Endothelial cell of umbilical vein (primary cell): ENCODE measurements around the gene SLC19A1. TPM values are rescaled to one million over a fixed set of nuclear protein-coding genes. Genes with fewer than 3 reads are reported as not detected.

Source experiments
- BruUV-seq: library from RNA; stranded (reverse); fragments of 400-500 nt; replicated peaks from 2 replicates; lab custom pipeline; 2021; lab: Mats Ljungman, UMichigan
- CTCF ChIA-PET: fragments of 300-600, 350-600 bp; sonication (Branson Sonifier 250); formaldehyde crosslinking; loops from one replicate; lab custom pipeline; 2021; ENCODE audit warnings: antibody characterized with exemption, inconsistent platforms; lab: Charles Lee
- POLR2A ChIA-PET: fragments of 300-600, 350-600 bp; sonication (Branson Sonifier 250); formaldehyde crosslinking; loops from one replicate; lab custom pipeline; 2021; ENCODE audit warnings: antibody characterized with exemption, inconsistent platforms; lab: Charles Lee
- DNase-seq: peaks from one replicate; pipeline ENCODE4 v3.0.0-alpha.2; 2011; ENCODE audit warnings: low read depth, low spot score
- FAIRE-seq: peaks from 2 replicates; lab custom pipeline; 2011; peaks lifted over from hg19 to GRCh38; lab: Jason Lieb, UNC
- H2AFZ ChIP-seq: 2 replicates; pipeline ENCODE4 v1.6.0; 2012; ENCODE audit warnings: low read depth, low read length, control low read depth, inconsistent platforms
- H3K27ac ChIP-seq: 2 replicates; pipeline ENCODE4 v1.5.1; 2011; ENCODE audit warnings: low read depth, mild to moderate bottlenecking, control low read depth, low read length, moderate library complexity; ENCODE audit not compliant: insufficient read depth
- H3K27me3 ChIP-seq, 2 experiments: 2 replicates each; pipeline versions ENCODE4 v1.6.0 to v1.6.1; 2011; ENCODE audit warnings: low read length in 2 of 2, mixed read lengths in 1 of 2; ENCODE audit not compliant: control insufficient read depth in 2 of 2, insufficient read depth in 2 of 2
- H3K36me3 ChIP-seq, 2 experiments: 2 replicates in 1 of 2; 3 replicates in 1 of 2; pipeline ENCODE4 v1.5.1; 2011; ENCODE audit warnings: low read length in 2 of 2, mild to moderate bottlenecking in 1 of 2, moderate library complexity in 1 of 2; ENCODE audit not compliant: control insufficient read depth in 2 of 2, insufficient read depth in 2 of 2; ENCODE audit errors: extremely low read depth in 1 of 2
- H3K4me1 ChIP-seq: 3 replicates; pipeline ENCODE4 v1.5.1; 2011; ENCODE audit warnings: mild to moderate bottlenecking, low read length; ENCODE audit not compliant: control insufficient read depth, insufficient read depth; ENCODE audit errors: extremely low read depth
- H3K4me2 ChIP-seq: 2 replicates; pipeline ENCODE4 v1.6.1; 2011; ENCODE audit warnings: low read length, control low read depth, mixed read lengths; ENCODE audit not compliant: insufficient read depth
- H3K4me3 ChIP-seq, 3 experiments: fragments of 200-600 bp in 1 of 3; sonication (generic), shearing (Covaris generic) in 1 of 3; replicated peaks in 1 of 3; 2 replicates each; pipeline ENCODE4 v1.5.1; 2011 to 2016; ENCODE audit warnings: control low read depth in 3 of 3, low read length in 3 of 3, mild to moderate bottlenecking in 2 of 3, inconsistent platforms in 1 of 3, low read depth in 1 of 3, moderate library complexity in 1 of 3; ENCODE audit not compliant: insufficient read depth in 1 of 3
- H3K79me2 ChIP-seq: 2 replicates; pipeline ENCODE4 v1.6.0; 2012; ENCODE audit warnings: low read length, inconsistent platforms; ENCODE audit not compliant: control insufficient read depth, insufficient read depth
- H3K9ac ChIP-seq: replicated peaks from 2 replicates; pipeline ENCODE3; 2011; ENCODE audit warnings: low read length, control low read depth; ENCODE audit not compliant: insufficient read depth; ENCODE audit errors: extremely low read depth
- H3K9me1 ChIP-seq: replicated peaks from 3 replicates; pipeline ENCODE4 v1.6.0; 2011; ENCODE audit warnings: mild to moderate bottlenecking, low read length; ENCODE audit not compliant: control insufficient read depth, insufficient read depth; ENCODE audit errors: extremely low read depth
- H3K9me3 ChIP-seq: replicated peaks from 2 replicates; pipeline ENCODE4 v1.5.1; 2012; ENCODE audit warnings: low read length, inconsistent platforms; ENCODE audit not compliant: control insufficient read depth, insufficient read depth
- H4K20me1 ChIP-seq: replicated peaks from 2 replicates; pipeline ENCODE3; 2011; ENCODE audit warnings: mild to moderate bottlenecking, low read length; ENCODE audit not compliant: control insufficient read depth, insufficient read depth; ENCODE audit errors: extremely low read depth
- CTCF ChIP-seq, 2 donors: IDR thresholded peaks; 1 replicate in 1 of 2; 2 replicates in 1 of 2; pipeline ENCODE4 v1.5.1; 2011; ENCODE audit warnings: low read length in 2 of 2, mild to moderate bottlenecking in 2 of 2, moderate library complexity in 2 of 2, control low read depth in 1 of 2, inconsistent platforms in 1 of 2, low read depth in 1 of 2; ENCODE audit not compliant: insufficient read depth in 1 of 2; ENCODE audit errors: extremely low read depth in 1 of 2
- EZH2 ChIP-seq: IDR thresholded peaks from 2 replicates; pipeline ENCODE4 v1.6.1; 2012; ENCODE audit warnings: borderline replicate concordance, low read depth, mild to moderate bottlenecking, moderate library complexity, low read length, inconsistent platforms; ENCODE audit not compliant: severe bottlenecking
- FOS ChIP-seq: IDR thresholded peaks from 2 replicates; pipeline ENCODE4 v1.6.1; 2011; ENCODE audit warnings: mild to moderate bottlenecking, low read length, moderate library complexity, borderline replicate concordance; ENCODE audit not compliant: insufficient read depth
- GATA2 ChIP-seq: IDR thresholded peaks from 2 replicates; pipeline ENCODE4 v1.7.0; 2011; ENCODE audit warnings: low read depth, mild to moderate bottlenecking, moderate library complexity, mixed read lengths, low read length; ENCODE audit not compliant: insufficient read length, insufficient read depth
- JUN ChIP-seq: IDR thresholded peaks from 2 replicates; pipeline ENCODE4 v1.6.1; 2011; ENCODE audit warnings: borderline replicate concordance, low read depth; ENCODE audit not compliant: insufficient read length, insufficient read depth
- MYC ChIP-seq: IDR thresholded peaks from one replicate; pipeline ENCODE4 v1.6.1; 2011; ENCODE audit warnings: mild to moderate bottlenecking, low read depth, low read length
- POLR2A ChIP-seq: IDR thresholded peaks from 2 replicates; pipeline ENCODE4 v1.6.1; 2012; ENCODE audit warnings: low read depth, mild to moderate bottlenecking, control low read depth, low read length
- POLR2AphosphoS5 ChIP-seq: IDR thresholded peaks from 2 replicates; pipeline ENCODE4 v1.6.1; 2012; ENCODE audit warnings: low read depth, mild to moderate bottlenecking, control low read depth, low read length, moderate library complexity; ENCODE audit not compliant: insufficient read depth
- dilution Hi-C: fragments of 300-500 bp; cut with MboI; formaldehyde crosslinking; loops from one replicate; pipeline ENCODE4 v1.15.0; 2019; ENCODE audit warnings: low sequenced_read_pairs; ENCODE audit not compliant: extremely low pct_ligation_motif_present
- intact Hi-C: fragments of 100-400 bp; cut with micrococcal nuclease; formaldehyde crosslinking; loops from one replicate; pipeline ENCODE4 v1.10.0; 2022
- polyA plus RNA-seq, 4 experiments: library from polyadenylated mRNA; depleted of rRNA in 3 of 4; stranded (reverse) in 3 of 4; unstranded in 1 of 4; fragments of >200 nt; gene quantifications; 2 replicates each; pipeline versions ENCODE4 v1.2.1 to v1.2.3, GENCODE V29; 2011 to 2012; ENCODE audit warnings: missing spikeins in 1 of 4
- total RNA-seq: library from RNA; stranded (reverse); gene quantifications from 2 replicates; pipeline ENCODE4 v1.2.3, GENCODE V29; 2021
- TF ChIP-seq, protein P1 (sequence below): IDR thresholded peaks from 2 replicates; pipeline ENCODE4 v1.6.1; 2011; ENCODE audit not compliant: insufficient read depth, insufficient read length

SLC19A1 gene
- total and polyA plus RNA-seq, 2 donors (not counting 3 experiments of a cell fraction or from before 2014, with no cell fraction given) = 36.3 to 54.6 TPM

DNA sequence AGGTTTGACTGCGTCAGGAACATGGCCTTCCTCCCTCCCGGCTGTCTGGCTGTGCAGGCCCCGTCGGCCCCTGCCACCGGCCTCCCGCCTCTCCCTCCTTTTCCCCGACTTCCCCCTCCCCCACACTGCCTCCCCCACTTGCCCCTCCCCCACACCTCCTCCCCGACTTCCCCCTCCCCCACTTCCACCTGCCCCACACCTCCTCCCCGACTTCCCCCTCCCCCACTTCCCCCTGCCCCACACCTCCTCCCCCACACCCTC, 52.6 kb downstream of the SLC19A1 start:
- H3K9me1 ChIP-seq = no peaks in the 10 kb centered on the region
- no peaks in the 10 kb centered on the region for H3K27me3 ChIP-seq
- no peak overlapping the region for H2AFZ ChIP-seq
- no peak overlapping the region for H3K9ac ChIP-seq
- no peaks in the 10 kb centered on the region for H4K20me1 ChIP-seq
- BruUV-seq = no TSS peak
- no peaks in the 10 kb centered on the region for H3K9me3 ChIP-seq
- H3K79me2 ChIP-seq = no peaks in the 10 kb centered on the region
- TF ChIP-seq, protein P1, sequence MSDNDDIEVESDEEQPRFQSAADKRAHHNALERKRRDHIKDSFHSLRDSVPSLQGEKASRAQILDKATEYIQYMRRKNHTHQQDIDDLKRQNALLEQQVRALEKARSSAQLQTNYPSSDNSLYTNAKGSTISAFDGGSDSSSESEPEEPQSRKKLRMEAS = no peak
- TF ChIP-seq MYC (no peak), POLR2A (no peak), EZH2 (no peak), JUN (no peak), FOS (no peak), POLR2AphosphoS5 (no peak), CTCF (IDR thresholded peaks at IDR 0.05; ENCODE audit: extremely low read depth in 1 of 2, insufficient read depth in 1 of 2, low read depth in 1 of 2, low read length in 2 of 2) (no peak), GATA2 (no peak)
- peaks cover 6 to 29% of the 10 kb centered on the region in 2 experiments for H3K36me3 ChIP-seq
- no peak overlapping the region for H3K4me3 ChIP-seq
- POLR2A ChIA-PET = no interaction called here
- intact Hi-C loops (no loop called here), dilution Hi-C loops (no loop called here)
- FAIRE-seq (no peak), DNase-seq (no peak)
- no peak overlapping the region for H3K27ac ChIP-seq
- no peak overlapping the region for H3K4me2 ChIP-seq
- CTCF ChIA-PET = no interaction called here
- H3K4me1 ChIP-seq = no peaks in the 10 kb centered on the region
